SH-SY5Y (cell line): ENCODE results near the gene IGFBP4.

Experiments used
- GATA2 ChIP-seq: IDR thresholded peaks from 2 replicates; pipeline ENCODE4 v1.6.1; 2011; ENCODE audit warnings: mild to moderate bottlenecking, low read depth, low read length
- GATA3 ChIP-seq: IDR thresholded peaks from 2 replicates; pipeline ENCODE4 v1.6.1; 2011; ENCODE audit warnings: low read depth, mild to moderate bottlenecking, low read length, moderate library complexity

- no peak for TF ChIP-seq GATA2
- no peak for TF ChIP-seq GATA3
These were observed 12.0 kb upstream of the IGFBP4 start for GRCh38 chr17:40431231-40431602.
